NCI-H1694 (cell line): ENCODE results near the gene PNRC2.
"Not testable (repeated sequence)": the region's sequence is repeated elsewhere in the genome, so short reads cannot be mapped to it uniquely, and the experiment has no call there.

ENCODE experiments used
- DNase-seq: peaks from one replicate; lab custom pipeline; 2025; lab: John Stamatoyannopoulos, UW

The PNRC2 gene

GRCh38 chr1:23953020-23953419 lies 6.6 kb upstream of the PNRC2 start:
- no peak for DNase-seq

DNA sequence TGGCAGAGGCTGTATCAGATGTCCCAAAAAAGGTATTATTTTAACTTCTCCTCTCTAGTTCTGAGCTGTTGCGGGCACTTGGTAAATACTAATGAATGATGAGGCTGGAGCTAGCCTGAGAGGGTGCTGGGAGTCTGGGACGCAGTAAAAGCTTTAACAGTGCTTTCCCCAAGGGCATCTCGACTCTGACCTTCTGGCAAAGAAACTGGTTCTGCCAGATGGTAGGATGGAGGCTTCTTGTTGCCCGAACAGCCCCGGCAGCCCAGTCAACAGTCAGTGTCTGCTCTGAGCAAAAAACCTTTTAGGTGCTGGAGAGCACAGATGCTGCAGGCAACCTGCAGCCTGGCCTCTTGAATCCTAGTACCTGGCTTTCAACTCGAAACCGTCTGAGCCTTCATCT lies 2.5 kb upstream of the PNRC2 start:
- peak; percentile 71 for DNase-seq

DNA sequence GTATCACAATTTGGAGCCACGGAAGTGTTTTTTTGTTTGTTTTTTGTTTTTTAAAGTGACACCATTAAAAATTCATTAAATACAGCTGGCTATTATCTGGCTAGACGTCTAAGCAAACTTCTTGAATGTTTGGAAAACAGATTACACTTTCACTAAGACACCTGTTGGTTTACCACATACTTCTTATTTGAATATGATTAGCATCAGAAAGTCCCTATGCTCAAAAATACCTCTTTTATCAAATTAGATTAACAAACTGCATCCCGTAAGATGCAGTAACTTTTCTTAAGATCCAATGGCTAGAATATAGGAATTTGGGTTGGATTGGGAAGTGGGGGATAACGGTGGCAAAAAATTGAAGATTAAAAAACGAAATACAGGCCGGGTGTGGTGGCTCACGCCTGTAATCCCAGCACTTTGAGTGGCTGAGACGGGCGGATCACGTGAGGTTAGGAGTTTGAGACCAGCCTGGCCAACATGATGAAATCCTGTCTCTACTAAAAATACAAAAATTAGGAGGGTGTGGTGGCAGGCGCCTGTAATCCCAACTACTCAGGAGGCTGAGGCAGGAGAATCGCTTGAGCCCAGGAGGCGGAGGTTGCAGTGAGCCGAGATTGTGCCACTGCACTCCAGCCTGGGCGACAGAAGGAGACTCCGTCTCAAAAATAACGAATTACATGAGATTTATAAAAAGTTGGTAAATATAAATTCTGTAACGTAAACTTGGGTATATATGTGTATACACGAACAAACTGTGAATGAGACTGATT lies 1.4 kb upstream of the PNRC2 start:
- DNase-seq: not testable (repeated sequence)

- DNase-seq: peak; percentile 28
These were observed 693 bp upstream of the PNRC2 start for GRCh38 chr1:23958810-23959460.

DNA sequence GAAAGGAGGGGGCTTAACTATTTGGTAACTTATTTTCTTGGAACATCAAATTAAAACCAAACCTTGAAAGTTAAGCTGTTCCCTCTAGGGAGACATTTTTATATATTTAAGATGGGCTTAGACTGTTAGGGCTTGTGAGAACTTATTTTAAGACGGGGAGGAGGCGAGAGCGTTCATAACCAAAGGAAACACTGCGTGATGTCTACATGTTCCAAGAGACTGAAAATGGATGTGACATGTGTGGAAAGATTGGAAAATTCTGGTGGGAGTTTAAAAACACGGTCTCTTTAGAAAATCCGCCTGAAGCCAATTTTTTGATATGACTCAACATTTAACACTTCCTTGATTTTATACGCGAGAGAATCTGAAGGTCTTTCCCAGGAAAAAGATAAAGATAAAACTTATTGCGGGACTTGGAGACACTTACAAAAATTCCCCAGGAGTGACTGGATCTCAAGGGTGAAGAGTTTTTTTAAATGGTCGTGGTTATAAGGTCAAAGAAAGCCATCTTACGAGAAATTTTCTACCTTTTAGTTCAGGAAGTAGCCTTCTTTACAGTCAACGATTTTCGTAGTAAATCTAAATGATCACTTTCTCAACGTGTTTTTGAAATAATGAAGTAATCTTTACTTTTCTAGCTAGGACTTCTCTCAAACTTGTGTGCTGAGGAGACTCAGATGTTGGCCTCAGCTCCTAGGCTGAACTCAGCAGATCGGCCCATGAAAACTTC lies 828 bp downstream of the PNRC2 start:
- DNase-seq: no peak

- no peak for DNase-seq
These were observed 4.1 kb downstream of the PNRC2 start for GRCh38 chr1:23963617-23964234.

DNA sequence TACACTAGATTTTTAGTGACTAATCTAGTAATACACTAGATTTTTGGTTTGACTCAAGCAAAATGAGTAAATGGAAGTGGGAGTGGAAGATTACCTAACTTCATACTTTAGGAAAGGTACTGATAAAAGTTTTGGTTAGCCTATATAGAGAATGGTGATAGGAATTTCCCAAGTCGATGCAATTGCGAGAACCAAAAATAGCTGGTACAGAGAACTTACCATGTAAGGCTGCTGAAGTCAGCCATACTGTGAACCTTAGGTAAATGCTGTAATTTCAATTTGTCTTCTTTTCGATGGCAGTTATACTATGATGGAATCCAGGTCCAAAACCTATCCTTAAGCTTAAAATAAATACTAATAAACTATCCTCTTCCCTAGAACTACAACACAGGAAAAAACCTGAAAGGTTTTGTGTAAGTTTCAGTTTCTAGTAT lies 4.6 kb downstream of the PNRC2 start:
- DNase-seq: no peak

DNA sequence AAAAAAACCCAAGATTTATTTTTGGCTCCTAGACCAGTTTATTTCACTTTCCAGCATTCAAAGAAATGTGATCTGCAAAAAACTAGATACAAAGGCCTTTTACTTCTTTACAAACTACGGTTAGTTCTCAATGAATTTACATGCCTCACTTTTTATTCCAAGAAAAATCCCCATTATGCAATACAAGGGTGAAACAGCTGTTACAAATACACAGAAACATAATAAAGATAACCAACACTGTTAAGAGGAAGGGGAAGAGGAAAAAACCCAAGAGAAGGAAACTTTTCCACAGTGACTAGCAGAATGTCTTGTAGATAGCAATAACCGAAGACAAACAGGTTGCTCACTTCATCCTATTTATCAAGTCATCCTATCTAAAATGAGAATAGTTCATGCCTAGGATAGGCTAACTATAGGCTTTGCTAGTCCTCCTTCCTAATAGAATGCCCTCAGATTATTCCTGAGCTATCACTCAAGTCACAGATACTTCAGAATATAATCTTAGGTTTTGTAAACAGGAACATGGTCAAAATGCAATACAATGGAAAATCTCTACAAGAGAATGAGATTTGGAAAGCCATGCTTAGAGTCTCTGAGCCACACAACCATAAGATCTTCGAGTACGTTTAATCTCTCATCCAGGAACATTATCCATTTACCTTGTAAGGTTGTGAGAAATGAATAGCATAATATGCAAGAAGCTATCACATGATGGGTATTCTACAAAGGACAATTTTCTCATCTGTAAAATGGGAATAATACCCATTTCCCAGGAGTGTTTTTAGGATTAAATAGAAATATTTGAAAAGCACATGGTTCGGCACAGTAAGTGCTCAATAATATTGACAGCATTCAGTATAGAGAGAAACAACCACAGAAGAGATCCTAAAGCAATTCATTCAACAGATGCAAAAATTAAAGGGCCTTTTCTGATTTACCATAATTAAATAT lies 5.4 kb downstream of the PNRC2 start:
- DNase-seq: no peak

DNA sequence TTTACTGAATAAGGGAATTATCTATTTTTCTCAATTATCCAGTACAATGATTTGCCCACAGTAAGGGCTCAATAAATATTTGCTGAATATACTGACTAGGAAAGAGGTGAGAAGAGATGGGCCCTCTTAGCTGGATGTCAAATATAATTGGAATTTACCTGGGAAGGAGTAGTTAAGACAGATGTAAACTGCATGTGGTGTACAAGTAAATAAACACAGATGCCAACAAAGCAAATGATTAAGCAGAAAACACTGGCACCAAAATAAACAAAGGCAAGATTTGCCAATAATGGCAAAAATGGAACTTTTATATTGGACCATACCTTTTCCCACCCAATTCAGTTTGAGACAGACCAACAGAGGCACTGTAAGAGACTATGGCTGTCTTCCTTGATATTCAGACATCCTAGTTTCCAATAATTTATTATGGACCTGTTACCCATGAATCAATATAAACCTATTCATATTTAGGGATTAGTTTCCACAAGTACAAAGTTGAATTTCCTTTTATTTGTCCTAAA lies 7.4 kb downstream of the PNRC2 start:
- DNase-seq: no peak

GRCh38 chr1:23967871-23968270 lies 8.2 kb downstream of the PNRC2 start:
- DNase-seq: no peak

GRCh38 chr1:23977187-23977853 lies 17.7 kb downstream of the PNRC2 start:
- no peak for DNase-seq

- no peak for DNase-seq
These were observed 18.2 kb downstream of the PNRC2 start for GRCh38 chr1:23977854-23978191.

DNA sequence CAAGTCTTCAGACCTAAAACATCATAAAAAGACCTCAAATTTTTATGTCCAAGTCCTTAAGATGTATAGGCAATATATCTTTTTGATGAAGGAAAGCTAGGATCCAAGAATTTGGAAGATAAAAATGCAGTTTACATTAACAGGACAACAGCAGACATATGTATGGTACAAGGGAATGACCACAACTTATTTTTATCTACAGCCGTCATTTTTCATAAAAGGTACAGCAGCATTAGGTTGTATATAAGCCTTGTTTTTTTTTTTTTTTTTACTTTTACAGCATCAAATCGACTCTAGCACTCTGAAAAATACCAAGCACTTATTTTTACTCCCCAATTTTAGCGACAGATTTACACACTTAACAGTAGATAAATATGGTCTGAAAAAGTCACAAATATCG lies 19.2 kb downstream of the PNRC2 start:
- no peak for DNase-seq

DNA sequence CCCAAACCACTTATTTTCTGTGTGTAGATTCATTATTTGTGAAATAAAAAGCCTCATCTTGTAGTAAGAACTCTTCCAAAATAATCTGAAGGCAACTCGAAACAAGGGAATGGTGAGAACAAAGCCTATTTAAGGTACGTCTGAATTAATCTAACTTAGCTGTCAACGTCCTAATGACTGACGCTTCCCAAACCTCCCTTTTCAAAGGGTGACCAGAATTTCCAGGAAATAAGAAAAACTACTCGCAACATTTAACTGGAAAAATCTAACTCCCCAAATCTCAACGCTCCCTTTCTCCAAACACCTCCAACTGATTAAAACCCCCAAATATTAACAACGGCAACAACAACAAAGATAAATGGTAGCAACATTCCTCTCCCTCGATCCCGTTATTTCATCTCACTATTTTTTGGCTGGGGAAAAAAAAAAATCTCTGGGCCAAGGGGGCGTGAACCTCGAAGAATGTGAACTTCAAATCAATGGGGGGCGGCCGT lies 19.8 kb downstream of the PNRC2 start:
- DNase-seq: no peak

DNA sequence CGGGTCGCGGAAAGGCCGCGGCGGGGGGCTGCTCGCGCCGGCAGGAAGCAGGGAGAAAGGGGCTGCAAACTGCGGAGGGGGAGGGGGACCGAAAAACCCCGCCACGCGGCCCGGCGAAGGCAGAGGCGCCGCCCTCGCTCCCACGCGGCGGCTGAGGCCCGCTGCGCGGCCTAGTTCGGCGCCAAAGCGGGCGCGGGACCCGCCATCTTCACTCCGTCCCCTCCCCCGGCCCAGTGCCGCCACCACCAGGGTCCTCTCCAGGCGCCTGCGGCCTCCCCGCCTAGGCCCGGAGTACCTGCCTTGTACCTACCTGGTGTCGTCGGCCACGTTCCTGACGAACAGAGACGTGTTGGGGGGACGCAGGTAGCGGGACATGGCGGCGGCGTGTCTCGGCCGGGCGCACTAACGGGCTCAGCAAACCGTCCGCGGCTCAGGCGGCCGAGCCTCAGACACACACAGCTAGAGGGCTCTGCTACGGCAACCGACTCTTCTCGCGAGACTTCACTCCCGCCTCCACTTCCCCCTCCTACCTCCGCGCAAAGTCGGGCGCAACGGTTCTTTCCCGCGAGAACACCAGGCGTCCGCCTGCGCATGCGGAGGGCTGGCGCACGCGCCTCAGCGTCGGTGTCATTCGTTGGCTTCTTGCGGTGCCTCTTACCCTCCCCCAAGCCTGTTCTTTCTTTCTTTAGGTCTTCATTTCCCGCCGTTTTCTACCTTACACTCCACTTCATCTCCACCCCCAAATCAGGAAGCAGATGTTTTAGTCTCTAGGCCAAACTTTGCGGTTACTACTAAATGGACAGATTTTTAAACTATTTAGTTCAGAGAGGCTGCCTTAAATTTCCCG lies 20.5 kb downstream of the PNRC2 start, which contains the start of gene SRSF10:
SRSF10 (minus strand) TSS at position 447 of the 847 bp plus-strand sequence; CDS start at position 375, 72 bp downstream.
- peak; percentile 93 for DNase-seq

- DNase-seq: no peak
These were observed 21.1 kb downstream of the PNRC2 start for GRCh38 chr1:23980728-23981070.

GRCh38 chr1:23984417-23985186 lies 25.0 kb downstream of the PNRC2 start:
- no peak for DNase-seq

GRCh38 chr1:23987038-23987437 lies 27.4 kb downstream of the PNRC2 start:
- DNase-seq: not testable (repeated sequence)

DNA sequence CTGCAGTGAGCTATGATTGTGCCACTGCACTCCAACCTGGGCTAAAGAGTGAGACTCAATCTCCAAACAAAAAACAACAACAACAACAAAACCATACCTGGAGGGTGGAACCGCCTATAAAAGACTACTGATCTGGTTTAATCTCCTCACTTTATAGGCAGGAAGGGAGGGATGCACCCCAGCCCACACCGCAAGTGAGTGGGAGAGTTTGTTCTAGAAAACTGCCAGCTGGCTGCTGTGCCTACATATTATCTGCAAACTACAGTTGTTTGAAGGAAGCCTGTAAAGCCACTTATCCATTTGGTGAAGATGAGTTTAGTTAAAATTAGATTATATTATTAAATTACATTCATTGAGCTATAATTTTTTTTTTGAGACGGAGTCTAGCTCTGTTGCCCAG lies 29.6 kb downstream of the PNRC2 start:
- DNase-seq: no peak
